ENCODE measurements around the gene SIVA1.

The SIVA1 gene

DNA sequence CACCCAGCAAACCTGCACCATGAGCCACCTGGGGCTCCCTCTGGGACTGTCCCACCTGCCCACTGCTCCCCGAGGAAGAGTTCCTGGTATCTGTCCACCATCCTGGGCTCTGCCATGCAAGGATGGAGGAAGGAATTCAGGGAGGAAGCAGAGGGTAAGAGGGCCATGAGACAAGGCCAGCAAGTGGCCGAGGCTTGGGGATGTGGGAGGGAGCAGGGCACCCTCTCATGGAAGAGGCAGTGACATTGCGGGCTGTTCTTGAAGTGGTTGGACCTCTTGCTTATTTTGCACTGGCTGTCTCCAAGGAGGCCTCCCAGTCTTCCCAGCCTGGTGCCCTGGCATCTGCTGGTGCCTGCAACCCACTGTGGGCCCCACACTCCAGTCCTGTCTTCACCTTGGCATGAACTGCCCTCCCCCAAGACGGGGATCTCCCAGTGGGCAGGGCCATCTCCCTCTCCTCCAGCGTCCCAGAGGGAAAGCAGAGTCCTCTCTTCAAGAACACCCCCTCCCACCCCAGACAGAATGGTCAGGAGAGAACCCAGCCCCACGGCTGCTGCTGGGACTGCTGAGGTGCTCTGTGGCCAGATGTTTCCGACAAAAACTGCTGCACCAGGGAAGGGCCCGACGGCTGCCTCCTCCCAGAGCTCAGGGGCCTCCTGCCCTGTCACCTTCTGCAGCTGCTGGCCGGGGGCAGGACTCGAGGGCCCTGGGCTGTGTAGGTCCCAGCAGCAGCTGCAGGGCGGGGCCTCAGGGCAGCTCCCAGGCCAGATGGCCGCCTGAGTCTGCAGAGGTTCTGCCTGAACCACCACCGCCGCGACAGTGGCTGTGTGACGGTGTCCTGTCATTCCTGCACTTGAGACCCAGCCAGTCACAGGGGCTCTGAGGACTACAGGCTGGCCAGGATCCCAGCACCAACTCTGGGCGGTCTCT lies 44.4 kb downstream of the SIVA1 start:
- no peak for DNase-seq (ENCODE audit: low read depth)

DNA sequence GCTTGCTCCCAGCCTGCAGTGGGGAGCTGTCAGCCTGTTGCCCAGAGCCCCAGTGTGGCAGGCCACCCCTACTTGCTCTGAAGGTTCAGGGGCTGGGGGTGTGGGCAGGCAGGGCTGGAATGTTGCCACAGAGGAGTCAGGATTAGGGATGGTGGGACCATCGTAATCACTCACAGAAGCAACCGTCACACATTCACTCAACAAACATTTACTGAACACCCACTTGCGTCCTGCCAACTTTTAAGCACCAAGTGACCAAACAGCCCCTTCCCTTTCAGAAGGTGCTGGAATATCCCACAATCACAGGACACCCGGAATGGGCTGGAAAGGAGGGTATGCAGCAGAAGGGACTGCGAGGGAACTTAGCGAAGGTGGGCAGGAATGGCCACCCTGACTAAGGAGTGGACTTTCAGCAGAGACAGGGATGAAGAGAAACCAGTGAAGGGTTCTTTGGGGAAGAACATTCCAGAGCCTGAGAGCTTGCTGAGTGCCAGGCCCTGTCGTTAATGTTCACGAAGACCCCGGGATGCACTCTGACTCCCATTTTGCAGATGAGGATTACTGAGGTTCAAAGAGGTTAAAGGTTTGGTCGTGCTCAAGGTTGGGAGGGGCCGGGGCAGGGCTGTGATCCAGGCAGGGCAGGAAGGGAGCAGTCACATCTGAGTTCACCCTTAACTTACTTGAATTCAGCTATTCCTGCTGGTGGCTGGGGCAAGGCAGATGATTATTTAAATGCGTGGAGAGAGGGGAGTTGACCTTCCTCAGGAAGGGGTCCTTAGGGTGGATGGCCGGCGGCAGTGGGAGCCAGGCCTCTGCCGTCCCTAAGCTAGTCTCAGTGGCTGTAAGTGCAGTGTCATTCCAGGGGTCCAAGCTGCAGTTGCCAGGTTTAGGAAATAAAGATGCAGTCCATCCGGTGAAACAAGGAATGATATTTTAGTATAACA lies 45.6 kb downstream of the SIVA1 start:
- DNase-seq (ENCODE audit: low read depth) = no peak

DNA sequence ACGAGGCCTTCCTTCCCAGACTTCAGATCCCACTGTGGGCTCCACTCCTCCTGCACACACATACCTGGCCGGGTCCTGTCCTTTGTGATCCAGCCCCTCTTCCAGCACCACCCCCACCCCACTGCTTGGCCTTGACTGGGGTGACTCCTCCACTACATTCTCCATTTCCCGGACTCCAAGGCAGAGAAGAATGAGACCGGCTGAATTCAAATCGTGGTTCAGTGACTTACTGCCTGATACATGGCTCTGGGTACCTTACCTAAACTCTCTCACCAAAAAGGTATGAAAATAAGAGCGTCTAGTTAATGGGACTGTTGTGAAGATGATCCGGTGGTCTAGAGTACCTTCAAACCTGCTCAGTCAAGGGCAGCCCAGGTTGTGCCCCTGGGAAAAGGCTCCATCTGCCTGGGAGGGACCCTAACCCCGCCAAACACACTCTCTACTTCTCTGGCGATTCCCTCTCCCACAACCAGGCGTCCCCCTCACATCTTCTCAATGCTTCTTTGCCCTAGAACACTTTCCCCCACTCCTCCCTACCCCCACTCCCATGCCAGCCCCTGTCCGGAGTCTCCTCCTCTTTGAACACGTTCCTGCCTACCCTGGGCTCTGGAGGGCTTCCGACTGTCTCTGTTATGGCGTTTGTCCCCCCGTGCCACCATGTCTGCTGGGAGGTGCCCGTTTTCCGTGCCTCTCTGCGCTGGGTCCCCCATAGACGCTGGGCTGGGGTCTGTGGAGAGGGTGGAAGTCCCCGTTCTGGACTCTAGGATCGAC lies 46.5 kb downstream of the SIVA1 start:
- no peak for DNase-seq (ENCODE audit: low read depth)

DNA sequence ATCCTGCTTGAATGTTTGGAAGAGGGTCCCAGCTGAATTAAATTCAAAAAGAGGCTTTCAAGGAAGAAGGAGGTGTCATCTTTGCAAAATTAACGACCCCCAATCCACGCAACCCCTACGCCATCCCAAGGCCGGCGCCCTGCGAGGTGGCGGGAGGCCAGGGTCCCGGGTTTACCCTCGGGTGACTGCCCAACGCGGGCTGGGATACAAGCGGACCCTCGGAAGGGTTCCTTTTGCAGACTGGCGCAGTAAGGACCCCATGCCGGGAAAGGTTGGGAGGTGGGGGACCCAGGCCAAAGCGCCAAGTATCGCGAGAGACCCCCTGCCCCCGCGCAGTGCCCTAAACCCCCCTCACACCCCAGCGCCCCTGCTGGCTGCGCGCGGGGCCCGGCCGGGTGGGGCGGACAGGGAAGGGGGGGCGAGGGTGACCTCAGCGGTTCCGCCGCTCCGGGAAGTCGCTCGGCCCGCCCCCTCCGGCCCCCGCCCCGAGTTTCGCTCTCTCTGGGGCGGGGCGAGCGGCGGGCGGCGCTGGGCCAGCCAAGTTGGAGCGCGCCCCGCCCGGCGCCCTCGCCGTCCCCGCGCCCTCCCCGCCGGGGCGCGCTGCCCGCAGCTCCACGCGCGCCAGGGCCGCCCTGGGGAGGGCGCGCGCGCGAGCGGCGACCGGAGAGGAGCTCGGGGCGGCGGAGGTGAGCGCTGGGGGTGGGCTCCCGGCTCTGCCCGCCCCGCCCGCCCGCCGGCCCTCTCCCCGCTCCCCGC lies 47.2 kb downstream of the SIVA1 start:
- DNase-seq (ENCODE audit: low read depth) = no peak

DNA sequence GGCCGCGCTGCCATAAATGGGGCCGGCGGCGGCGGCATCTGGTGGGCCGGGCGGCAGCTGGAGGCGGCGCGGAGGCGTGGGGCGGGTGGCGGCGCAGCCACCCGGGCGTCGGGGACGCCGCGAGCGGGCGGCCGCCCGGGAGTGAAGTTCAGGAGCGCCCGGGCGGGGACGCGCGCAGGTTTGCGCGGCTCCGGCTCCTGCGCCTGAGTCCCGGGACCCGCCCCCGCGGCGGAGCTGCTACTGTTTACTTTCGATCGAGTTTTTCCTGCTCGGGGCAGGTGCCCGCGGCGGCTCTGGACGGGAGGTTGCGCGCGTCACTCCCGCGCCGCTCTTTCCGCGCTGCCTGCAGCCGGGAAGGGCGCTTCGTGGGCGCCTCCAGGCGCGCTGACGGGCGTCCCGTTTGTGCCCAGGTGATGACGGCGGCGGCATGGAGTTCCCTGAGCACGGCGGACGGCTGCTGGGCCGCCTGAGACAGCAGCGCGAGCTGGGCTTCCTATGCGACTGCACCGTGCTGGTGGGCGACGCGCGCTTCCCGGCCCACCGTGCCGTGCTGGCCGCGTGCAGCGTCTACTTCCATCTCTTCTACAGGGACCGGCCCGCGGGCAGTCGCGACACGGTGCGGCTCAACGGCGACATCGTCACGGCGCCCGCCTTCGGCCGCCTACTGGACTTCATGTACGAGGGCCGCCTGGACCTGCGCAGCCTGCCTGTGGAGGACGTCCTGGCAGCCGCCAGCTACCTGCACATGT lies 48.0 kb downstream of the SIVA1 start, which contains the start of gene ZBTB42:
Gene ZBTB42, plus strand, starts transcription at position 331 of the 749 bp plus-strand sequence. Its CDS starts 97 bp downstream, at position 428.
- DNase-seq (ENCODE audit: low read depth) = no peak

DNA sequence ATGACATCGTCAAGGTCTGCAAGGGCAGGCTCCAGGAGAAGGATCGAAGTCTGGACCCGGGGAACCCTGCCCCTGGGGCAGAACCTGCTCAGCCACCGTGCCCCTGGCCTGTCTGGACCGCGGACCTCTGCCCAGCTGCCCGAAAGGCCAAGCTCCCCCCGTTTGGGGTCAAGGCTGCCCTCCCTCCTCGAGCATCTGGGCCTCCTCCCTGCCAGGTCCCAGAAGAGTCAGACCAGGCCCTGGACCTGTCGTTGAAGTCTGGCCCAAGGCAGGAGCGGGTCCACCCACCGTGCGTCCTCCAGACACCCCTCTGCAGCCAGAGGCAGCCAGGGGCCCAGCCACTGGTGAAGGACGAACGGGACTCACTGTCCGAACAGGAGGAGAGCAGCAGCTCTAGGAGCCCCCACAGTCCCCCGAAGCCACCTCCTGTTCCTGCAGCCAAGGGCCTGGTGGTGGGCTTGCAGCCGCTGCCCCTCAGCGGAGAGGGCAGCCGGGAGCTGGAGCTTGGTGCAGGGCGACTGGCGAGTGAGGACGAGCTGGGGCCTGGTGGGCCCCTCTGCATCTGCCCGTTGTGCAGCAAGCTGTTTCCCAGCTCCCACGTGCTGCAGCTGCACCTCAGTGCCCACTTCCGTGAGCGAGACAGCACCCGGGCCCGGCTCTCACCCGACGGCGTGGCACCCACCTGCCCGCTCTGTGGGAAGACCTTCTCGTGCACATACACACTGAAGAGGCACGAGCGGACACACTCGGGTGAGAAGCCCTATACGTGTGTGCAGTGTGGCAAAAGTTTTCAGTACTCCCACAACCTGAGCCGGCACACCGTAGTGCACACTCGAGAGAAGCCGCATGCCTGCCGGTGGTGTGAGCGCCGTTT lies 48.8 kb downstream of the SIVA1 start:
- no peak for DNase-seq (ENCODE audit: low read depth)

- DNase-seq (ENCODE audit: low read depth) = no peak
Measured at GRCh38 chr14:104802394-104803184, 49.6 kb downstream of the SIVA1 start.

DNA sequence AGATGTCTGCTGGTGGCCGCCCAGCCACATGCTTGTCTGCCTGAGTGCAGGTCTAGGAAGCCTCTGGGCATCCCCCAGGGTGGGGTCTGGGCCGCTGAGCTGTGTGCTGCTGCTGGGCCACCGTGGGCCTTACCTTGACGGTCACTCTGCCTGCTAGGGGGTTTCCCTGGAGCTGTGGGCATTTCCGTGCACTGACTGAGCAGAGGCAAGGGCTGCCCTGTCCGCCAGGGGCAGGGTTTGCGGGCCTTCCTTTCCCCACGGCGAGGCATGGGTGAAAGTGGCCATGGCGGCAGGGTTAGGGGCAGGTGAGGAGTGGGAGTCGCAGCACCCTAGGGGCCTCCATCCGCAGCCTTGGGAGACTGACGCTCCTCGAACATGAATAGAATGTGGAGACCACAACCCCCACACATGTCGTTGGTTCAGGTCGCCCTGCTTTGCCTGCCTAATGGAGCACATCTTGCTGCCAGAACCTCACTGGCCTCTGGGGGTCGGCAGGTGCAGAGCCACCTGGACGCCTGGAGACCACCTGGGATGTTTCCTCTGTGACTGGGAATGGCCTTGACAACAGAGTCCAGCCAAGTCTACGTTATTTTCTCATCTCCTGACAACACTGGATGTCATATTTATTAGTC lies 50.4 kb downstream of the SIVA1 start:
- no peak for DNase-seq (ENCODE audit: low read depth)

DNA sequence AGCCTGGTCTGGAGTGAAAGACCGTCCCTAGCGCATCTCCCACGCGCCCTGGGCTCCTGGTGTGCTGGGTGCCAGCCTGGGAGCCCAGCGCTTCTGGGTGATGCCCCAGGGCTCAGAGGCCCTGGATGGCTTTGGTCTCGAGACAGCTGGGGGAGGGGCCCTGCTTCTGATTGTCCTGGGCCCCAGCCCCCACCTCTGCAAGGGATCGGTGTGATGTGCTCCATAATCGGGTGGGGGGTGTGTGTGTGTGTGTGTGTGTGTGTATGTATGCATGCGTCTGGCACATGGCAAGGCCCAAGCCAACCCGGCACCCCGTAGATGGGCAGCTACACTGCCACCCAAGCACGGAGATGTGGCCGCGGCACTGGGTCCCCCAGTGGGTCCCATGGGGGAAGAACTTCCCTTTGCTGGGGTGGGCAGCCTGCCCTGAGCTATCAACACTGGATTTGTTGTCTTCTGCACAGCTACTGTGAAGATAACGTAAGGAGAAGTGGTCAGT lies 51.0 kb downstream of the SIVA1 start:
- no peak for DNase-seq (ENCODE audit: low read depth)

DNA sequence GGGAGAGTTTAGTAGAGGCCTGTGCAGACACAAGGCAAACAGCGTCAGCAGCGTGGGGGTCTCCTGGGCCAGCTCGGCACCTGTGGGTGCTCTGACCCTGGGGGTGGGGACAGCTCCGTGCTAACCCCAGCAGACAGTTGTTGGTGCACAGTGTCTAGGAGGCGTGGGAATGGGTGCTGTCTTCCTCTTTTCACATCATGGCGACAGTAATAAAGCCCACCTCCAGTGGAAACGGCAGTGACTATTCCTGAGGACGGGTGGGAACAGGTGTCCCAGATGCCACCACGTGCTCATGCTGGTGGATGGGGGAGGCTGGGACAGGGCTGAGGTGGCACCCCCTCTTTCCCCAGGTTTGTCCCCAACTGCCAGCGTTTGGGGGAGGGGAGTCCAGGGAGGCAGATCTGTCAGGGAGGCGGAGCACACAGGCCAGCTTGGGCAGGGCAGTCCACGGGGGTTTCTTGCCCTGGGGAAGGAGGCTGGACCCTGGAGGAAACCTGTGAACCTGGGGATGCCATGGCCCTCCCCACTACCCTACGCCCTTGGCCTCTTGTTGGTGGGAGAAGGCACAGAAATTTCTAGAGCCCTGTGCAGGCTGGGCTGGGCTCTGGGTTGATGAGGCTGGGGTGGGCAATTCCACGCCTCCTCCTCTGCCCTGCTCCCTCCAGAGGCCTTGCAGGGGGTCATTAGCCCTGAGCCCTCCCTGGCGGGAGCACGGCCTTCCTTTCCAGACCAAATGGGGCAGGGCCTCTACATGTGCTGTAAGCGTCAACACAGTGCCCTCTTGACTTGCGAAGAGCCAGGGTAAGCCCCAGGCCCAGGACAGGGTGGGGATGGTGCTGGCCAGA lies 51.8 kb downstream of the SIVA1 start:
- no peak for DNase-seq (ENCODE audit: low read depth)

GRCh38 chr14:104805326-104805678 lies 52.4 kb downstream of the SIVA1 start:
- DNase-seq (ENCODE audit: low read depth) = peak; percentile 68

DNA sequence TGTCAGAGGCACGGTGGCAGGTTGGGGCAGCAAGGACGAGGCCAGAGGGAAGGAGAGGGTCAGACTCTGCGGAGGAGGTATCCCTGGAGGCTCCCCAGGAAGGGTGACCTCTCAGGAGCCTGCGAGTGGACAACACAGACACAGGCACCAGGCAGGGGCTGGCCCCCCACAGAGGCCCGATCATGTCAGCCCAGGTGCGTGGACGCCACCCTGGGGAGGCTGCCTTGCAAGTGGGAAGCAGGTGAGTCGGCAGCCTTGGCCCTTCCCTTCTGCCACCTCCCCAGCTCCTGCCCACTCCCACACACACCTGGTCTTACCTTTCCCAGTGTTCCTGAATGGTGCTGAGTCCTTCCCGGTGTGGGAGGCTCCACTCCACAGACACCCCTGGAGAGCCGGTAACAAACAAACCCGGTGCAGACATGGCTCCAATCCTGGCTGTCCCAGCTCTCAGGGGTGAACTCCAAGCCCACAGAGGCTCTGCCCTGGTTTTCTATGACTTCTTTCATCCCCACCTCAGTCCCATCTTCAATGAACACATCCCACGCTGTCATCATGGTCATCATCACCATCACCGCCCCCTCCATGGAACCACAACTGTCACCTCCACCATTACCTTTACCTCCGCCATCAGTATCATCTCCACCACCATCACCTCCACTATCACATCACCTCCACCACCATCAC lies 53.1 kb downstream of the SIVA1 start:
- no peak for DNase-seq (ENCODE audit: low read depth)

GRCh38 chr14:104806625-104807465 lies 53.9 kb downstream of the SIVA1 start:
- DNase-seq (ENCODE audit: low read depth) = no peak

DNA sequence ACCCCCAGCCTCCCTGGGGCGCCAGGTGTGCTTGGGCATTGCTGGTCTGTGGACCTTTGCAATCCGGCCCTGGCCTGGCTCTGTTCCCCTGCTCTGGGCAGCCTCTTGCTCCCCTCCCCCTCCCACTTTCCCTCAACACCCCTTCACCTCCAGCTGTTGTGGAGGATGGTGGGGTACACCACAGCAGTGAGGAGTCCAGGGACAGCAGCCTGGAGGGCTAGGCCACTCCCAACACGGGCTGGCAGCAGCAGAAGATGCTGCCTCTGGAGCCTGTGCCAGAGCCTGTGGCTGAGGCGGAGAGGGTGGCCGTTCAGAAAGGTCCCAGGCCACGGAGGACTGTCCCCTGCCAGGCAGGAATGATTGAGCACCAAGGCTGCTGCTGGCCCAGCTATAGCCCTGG lies 55.5 kb downstream of the SIVA1 start:
- no peak for DNase-seq (ENCODE audit: low read depth)
